Measurements from ENCODE around the gene PPARGC1A.

PPARGC1A gene

GRCh38 chr4:23837371-23837770, 52.5 kb downstream of the PPARGC1A start:
- H3K4me3 ChIP-seq (ENCODE audit: low read length), result no peak overlapping the region
- no peak for DNase-seq (ENCODE audit: low read depth)
- TF ChIP-seq, protein P1, sequence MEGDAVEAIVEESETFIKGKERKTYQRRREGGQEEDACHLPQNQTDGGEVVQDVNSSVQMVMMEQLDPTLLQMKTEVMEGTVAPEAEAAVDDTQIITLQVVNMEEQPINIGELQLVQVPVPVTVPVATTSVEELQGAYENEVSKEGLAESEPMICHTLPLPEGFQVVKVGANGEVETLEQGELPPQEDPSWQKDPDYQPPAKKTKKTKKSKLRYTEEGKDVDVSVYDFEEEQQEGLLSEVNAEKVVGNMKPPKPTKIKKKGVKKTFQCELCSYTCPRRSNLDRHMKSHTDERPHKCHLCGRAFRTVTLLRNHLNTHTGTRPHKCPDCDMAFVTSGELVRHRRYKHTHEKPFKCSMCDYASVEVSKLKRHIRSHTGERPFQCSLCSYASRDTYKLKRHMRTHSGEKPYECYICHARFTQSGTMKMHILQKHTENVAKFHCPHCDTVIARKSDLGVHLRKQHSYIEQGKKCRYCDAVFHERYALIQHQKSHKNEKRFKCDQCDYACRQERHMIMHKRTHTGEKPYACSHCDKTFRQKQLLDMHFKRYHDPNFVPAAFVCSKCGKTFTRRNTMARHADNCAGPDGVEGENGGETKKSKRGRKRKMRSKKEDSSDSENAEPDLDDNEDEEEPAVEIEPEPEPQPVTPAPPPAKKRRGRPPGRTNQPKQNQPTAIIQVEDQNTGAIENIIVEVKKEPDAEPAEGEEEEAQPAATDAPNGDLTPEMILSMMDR (conservative IDR thresholded peaks at IDR 0.05; ENCODE audit: low read depth, low read length), result no peak

DNA sequence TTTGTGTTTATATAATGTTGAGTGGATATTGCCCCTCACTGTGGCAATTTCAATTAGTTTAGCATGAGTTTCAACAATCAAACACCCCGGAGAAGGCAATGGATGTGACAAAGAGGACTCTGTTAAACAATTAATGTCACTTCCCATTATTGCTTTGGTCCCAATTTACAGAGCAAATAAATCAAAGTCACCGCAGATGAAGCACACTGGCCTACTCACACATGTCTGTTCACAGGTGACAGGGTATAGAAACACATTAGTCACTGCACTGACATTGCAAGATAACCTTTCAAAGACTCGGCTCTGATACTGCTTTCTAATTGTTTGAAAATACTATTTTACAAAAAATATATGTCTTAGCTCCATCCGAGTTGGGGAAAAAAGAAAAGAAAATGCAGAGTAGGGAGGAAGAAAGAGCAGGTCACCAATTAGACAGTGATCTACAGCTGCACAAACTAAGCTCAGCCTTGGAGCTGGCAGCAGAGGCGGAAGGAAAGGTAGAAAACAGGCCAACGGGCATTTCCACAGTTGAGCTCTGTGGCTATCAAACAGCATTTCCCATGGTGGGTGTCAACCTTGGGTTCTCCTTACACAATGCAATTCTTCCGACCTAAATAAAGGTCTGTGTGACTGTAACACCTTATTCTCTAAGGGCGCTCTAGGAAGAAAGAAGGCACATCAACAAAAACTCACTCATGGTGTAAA, 53.9 kb downstream of the PPARGC1A start:
- H3K4me3 ChIP-seq (ENCODE audit: low read length), result no peak overlapping the region
- DNase-seq (ENCODE audit: low read depth), result no peak
- TF ChIP-seq, protein P1 (conservative IDR thresholded peaks at IDR 0.05; ENCODE audit: low read depth, low read length), result no peak

DNA sequence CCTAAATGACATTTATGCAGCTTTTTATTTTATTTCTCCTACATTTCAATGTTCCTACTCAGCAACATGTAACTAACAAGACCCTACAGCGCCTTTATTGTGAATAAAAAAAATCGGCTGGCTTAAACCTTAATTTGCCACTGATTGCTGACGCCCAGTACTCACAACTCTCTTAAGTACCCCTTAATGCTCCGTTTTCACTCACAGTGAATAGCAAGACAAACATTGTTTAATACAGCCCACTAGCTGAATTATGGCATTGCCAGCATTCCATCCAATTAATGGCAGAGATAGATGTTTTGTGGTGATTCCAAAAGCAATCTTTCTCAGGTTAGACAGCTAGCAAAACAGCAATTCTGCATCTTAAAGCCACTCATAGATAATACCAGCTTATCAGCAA, 61.1 kb downstream of the PPARGC1A start:
- no peak for DNase-seq (ENCODE audit: low read depth)
- no peak overlapping the region for H3K4me3 ChIP-seq (ENCODE audit: low read length)
- TF ChIP-seq, protein P1 (conservative IDR thresholded peaks at IDR 0.05; ENCODE audit: low read depth, low read length), result no peak

DNA sequence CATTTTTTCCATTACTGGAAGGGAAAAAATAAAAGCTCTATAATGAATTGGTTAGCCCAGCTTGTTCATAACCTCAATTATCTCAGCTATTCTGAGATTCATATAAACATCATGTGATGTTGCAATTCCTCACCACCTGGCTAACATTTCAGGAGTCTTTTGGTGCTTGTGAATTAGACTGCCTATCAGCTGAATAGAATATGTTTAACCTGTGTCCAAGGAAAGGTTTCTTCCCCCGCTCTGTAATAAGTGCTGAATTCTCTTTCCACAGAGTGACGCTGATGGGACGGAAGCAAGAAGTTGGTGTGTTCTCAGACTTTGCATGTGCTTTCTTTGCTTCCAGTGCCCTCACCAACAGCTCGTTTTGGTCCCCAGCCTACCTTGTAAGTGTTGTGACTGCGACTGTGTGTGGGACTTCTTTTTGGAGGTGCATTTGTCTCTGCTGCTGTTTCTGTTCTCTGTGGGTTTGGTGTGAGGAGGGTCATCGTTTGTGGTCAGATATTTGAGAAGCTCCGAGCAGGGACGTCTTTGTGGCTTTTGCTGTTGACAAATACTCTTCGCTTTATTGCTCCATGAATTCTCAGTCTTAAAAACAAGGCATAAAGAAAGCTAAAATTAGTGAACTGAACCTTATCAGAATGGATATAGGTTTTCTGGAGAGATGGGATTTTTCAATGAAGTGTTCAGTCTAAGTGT, 61.7 kb downstream of the PPARGC1A start:
- no peak overlapping the region for H3K4me3 ChIP-seq (ENCODE audit: low read length)
- TF ChIP-seq, protein P1 (conservative IDR thresholded peaks at IDR 0.05; ENCODE audit: low read depth, low read length), result no peak
- no peak for DNase-seq (ENCODE audit: low read depth)

DNA sequence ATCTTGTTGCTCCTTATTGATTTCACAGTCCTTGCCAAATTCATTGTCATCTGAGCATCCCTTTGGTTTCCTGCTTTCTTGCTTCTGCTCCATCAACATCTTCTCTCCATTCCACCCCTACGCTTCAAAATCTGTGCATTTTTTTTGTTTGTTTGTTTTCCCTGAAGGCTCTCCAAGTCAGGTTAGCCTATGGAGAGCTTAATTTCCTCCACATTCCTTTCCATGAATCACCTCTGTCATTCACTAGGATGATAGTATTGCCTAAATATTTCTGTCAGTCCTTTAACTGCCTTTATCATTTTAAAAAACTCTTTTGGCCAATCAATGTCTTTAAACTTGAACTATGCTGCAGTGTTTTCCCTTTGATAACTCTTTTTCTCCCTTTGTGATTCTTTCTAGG, 67.7 kb downstream of the PPARGC1A start:
- no peak overlapping the region for H3K4me3 ChIP-seq (ENCODE audit: low read length)
- TF ChIP-seq, protein P1 (conservative IDR thresholded peaks at IDR 0.05; ENCODE audit: low read depth, low read length), result no peak
- no peak for DNase-seq (ENCODE audit: low read depth)

DNA sequence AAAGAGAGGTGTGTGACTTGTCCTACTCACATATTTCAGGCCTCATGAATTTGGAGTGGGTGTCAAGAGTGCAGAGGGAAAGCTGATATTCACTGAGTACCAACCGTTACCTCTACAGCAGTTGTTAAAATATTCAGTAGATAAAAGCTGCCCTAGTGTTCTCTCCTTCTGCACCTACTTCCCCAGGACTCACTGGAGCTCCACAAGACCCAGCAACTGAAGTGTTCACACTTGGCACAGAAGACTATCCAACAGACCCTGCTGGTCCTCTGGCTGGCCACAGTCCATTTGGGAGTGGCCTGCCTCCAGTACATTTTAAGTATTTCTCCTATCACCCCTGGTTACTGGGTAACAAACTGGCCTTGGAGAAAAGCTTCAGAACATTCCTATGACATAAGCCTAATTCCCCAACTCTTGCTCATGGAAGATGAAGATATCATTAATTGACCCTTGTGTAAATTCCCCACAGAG, 70.8 kb downstream of the PPARGC1A start:
- no peak overlapping the region for H3K4me3 ChIP-seq (ENCODE audit: low read length)
- TF ChIP-seq, protein P1 (conservative IDR thresholded peaks at IDR 0.05; ENCODE audit: low read depth, low read length), result no peak
- DNase-seq (ENCODE audit: low read depth), result peak; percentile 66

Data from retinal pigment epithelial cell (primary cell).